ENCODE measurements around the gene TMEM170B. TPM values are rescaled to one million over a fixed set of nuclear protein-coding genes. Genes with fewer than 3 reads are reported as not detected.
A peak's percentile ranks its signal among the peaks of the same experiment; 100 is the strongest.
"Not testable (repeated sequence)": the region's sequence is repeated elsewhere in the genome, so short reads cannot be mapped to it uniquely, and the experiment has no call there.

Gene TMEM170B
- total RNA-seq, 1 donor from 2014 or later: 11.6 TPM

DNA sequence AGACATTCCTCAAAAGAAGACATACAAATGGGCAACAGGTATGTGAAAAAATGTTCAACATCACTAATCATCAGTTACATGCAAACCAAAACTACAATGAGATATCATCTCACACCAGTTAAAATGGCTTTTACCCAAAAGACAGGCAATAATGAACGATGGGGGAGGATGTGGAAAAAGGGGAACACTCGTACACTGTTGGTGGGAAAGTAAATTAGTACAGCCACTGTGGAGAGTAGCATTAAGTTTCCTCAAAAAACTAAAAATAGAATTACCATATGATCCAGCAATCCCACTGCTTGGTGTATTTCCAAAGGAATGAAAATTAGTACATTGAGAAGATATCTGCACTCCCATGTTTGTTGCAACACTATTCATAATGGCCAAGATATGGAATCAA, 8.6 kb upstream of the TMEM170B start:
- no peak for DNase-seq (ENCODE audit: low spot score)

DNA sequence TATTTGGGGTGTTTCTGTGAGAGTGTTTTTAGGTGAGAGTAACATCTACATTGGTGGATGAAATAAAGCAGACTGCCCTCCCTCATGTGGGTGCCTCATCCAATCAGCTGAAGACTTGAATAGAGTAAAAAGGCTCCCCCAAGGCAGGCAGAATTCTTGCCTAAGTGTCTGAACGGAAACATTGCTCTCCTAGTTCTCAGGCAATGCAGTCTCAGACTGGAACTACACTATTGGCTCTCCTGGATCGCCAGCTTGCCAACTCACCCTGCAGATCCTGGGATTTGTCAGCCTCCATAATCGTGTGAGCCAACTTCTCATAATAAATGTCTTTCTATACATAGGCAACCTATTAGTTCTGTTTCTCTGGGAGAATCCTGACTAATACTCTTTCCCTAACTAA, 5.5 kb upstream of the TMEM170B start:
- no peak for DNase-seq (ENCODE audit: low spot score)

DNA sequence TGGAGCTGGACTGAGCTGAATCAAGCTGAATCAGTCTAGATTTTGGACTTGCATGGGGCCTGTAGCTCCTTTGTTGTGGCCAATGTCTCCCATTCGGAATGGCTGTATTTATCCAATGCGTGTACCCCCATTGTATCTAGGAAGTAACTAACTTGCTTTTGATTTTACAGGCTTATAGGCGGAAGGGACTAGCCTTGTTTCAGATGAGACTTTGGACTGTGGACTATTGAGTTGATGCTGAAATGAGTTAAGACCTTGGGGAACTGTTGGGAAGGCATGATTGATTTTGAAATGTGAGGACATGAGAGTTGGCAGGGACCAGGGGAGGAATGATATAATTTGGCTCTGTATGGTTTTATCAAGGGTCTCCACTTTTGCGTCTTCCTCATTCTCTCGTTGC, 3.0 kb upstream of the TMEM170B start:
- no peak for DNase-seq (ENCODE audit: low spot score)

DNA sequence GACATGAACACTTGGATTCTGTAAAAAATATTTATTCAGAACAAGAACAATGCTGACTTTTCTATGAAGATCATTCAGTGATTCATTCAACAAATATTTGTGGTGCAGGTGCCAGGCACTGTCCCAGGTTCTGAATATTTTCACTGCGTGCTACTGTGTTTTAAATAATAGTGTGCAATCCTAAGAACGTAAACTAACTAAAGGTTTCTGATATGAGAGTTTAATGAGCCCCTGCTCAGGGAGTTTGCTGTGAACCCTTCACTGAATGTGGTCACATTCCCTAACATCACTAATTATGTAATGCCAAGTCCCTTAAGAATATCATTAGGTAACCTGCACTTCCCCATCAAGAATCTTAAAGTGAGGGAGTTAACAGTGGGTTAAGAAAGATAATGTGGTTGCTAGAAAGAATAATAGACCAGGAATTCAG, 1.7 kb upstream of the TMEM170B start:
- peak; percentile 15 for DNase-seq (ENCODE audit: low spot score)

DNA sequence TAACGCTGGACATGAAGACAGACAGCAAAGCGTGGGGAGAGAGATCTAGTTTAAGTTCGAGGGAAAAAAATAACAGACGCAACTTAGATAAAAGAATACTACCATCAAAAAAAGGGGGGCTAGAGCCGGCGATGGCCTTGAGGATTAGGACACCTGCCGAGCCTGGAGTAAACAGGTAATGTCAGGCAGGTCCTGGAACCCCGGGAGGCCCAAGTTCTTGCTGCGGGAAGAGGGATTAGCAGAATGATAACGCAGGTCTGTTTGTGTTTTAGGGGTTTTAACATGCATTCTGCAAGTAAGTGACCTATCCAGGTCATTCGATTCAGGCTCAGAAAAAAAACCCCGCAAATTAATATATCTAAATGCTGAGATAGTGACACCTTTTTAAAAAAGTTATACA, 754 bp upstream of the TMEM170B start:
- DNase-seq (ENCODE audit: low spot score): no peak

DNA sequence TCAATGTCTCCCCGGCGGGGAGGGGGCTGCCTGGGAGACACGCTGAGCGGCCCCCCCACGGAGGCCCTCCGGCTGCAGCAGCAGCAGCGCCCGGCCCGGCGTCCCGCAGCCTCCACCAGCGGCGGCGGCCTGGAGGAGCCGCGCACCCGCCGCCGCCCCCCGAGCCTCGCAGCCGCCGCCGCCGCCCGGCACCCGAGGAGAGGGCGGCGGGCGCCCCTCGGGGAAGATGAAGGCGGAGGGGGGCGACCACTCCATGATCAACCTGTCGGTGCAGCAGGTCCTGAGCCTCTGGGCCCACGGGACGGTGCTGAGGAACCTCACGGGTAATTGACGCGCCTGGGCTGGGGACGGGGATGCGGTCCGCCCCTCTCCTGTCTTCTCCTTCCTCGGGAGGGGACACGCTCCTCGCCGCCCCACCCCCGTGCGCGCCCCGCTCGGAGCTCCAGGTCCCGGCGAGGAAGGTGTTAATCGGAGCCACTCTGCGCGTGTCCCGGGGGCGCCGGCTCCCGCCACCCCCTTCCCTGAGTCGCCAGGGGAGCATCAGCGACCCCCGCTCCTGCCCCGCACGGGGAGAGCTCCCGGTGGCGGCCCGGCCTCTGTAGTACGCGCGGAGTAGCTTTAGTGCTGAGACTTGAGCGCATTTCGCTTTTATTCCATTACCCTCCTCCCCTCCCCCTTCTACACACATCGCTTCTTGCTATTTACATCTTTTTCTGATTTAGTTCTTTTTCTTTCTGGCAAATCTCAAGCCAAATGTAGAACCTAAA, 686 bp downstream of the TMEM170B start:
- peak; percentile 35 for DNase-seq (ENCODE audit: low spot score)

DNA sequence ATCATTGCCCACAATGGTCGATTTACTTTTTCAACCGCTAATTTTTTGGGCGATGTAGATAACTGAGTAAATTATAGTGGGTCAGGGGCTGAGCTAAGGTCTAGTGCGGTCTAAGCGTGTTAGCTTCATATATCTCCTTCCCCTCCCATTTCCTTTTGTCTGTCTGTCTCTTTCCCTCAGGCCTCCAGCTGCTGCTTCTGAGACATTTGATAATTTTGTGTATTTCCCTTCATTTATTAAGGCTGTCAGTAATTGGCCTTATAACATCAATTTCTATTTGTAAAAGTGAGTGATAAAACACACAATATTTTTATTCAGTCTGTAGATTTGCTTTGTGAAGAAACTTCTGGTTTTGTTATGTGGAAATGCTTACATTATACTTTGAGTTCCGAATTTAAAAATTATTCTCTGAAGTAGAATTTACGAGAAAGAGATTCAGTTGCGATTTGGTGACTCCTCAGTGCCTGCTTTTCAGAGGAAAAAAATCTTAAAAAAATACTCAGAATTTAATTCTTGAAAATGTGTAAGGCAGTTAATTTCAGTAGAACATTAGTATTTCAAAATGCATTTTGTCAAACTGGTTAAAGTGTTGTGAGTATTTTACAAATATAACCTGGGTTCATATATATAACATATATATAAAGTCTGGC, 1.4 kb downstream of the TMEM170B start:
- DNase-seq (ENCODE audit: low spot score): no peak

DNA sequence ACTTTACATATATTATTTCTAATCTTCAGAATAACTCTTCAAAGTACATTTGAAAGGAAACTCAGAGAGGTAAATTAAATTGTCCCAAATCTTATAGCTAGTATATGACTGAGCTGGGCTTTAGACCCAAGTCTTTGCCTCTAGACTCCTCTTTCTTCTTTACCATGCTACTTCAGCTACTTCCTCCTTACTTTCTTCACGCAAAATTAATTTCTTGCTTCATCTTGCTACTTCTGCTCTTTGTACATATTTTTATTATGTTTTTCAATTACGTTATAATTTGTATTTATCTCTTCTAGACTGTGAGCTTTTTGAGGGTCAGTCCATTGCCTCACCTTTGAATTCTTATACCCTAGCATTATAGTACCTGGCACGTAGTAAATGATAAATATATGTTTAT, 5.3 kb downstream of the TMEM170B start:
- no peak for DNase-seq (ENCODE audit: low spot score)

DNA sequence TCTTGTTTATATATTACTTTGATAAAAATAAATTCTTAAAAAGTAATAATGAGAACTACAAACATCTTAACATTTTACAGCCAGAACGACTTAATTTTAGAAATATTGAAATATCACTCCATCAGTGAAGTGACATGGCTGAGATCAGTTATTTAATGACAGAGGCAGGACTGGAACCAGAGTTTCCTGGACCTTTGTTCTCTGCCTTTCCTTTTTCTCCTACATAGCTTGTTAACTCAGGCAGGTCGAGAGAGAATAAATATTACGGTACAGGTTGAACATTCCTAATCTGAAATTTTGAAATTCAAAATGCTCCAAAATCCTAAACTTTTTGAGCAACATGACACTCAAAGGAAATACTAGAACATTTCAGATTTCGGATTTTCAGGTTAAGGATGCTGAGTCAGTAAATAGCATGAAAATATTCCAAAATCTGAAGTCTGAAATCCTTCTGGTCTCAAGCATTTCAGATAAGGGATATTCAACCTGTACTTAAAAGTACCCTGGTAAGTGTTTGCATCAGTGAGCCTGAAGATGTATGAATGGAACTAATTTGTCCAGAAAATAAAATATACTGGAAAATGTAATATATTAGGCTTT, 6.5 kb downstream of the TMEM170B start:
- no peak for DNase-seq (ENCODE audit: low spot score)

DNA sequence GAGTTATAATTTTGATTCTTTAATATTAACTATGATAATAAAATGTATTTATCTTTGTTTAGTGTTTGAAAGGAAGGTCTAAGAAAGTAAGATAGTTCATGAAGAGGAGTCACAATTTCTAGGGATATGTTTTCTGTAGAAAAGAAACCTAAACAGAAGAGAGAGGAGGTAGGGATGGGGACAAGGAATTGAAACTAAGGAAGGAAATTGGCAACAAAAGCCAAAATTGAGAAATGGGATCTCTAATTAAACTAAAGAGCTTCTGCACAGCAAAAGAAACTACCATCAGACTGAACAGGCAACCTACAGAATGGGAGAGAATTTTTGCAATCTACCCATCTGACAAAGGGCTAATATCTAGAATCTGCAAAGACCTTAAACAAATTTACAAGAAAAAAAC, 10.3 kb downstream of the TMEM170B start:
- DNase-seq (ENCODE audit: low spot score): not testable (repeated sequence)

DNA sequence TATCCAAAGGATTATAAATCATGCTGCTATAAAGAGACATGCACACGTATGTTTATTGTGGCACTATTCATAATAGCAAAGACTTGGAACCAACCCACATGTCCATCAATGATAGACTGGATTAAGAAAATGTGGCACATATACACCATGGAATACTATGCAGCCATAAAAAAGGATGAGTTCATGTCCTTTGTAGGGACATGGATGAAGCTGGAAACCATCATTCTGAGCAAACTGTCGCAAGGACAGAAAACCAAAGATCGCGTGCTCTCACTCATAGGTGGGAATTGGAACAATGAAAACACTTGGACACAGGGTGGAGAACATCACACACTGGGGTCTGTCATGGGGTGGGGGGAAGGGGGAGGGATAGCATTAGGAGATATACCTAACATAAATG, 11.0 kb downstream of the TMEM170B start:
- DNase-seq (ENCODE audit: low spot score): not testable (repeated sequence)

DNA sequence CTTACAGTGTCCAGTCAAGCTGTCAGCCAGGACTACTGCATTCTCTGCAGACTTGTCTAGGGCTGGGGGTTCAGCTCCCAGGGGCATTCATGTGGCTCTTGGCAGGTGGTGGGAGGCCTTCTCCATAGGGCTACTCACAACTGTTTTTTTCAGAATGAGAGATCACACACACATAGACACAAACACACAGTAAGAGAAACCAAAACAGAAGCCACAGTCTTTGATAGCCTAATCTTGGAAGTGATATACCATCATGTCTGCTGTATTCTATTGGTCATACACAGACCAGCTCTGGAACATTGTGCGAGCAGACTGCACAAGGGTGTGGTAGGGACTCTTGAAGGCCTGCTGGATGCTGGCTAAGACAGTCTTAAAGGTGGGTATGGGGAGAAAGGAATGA, 13.5 kb downstream of the TMEM170B start:
- DNase-seq (ENCODE audit: low spot score): no peak

DNA sequence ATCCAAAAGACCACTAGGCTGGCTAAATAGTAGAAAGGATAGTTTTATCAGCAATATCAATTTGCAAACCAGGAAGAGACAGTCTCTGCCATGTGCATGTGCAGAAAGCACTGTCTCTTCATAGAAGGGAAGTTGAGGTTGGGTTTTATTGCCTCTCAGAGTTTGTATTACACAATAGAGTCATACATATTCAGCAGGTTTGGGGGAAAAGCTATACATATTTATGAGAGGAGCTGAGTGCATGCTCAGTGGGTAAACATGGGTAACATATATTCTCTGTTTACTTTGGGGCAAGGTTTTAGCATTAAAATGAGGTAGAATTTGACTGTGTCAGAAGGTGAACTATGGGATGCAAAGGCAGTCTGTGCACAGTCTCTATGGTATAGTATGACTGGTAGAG, 14.9 kb downstream of the TMEM170B start:
- DNase-seq (ENCODE audit: low spot score): no peak

DNA sequence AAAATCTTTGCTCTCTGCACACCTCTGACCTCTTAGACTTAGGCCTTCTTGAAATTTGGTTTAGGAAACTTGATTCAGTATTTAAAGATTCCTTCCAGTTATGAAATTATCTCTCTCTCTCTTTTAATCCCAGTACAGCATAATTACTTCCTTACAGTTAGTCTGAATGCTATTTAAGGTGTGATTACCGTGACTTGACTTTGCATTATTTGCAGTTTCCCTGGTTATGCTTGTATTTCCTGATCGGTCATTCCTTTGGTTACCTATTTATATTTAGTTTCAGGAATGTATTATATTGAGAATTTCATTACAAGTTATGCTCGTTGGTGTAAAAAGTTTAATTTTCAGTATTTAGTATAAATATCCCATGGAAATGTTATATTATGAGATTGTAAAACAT, 16.3 kb downstream of the TMEM170B start:
- DNase-seq (ENCODE audit: low spot score): no peak

DNA sequence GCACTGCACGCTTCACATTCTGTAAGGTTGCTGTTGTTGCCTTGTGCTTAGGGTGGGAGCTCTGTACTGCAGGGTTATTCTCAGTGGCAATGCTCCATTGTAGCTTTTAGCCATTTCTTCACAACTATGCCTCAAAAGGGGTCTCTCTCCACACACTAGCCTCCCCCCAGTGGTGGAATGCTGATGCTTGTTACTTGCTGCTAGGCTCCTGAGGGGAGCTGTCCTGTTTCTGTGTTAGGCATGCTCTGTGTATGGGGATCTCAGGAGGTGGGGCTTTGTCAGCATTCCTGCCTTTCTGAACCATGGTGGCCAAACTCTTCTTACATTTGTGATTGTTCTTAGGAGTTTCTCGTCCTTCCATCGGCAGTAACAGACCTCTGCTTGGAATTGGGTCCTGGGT, 18.8 kb downstream of the TMEM170B start:
- DNase-seq (ENCODE audit: low spot score): no peak

DNA sequence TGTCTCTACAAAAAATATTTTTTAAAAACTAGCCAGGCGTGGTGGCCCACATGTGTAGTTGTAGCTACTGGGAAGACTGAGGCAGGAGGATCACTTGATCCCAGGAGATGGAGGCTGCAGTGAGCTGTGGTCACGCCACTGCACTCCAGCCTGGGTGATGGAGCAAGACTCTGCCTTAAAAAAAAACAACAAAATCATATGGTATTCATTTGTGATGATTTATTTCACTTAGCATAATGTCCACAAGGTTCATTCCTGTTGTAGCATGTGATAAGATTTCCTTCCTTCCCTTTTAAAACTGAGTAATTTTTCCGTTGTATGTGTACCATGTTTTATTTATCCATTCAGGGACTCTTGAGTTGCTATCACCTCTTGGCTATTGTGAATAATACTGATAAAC, 26.2 kb downstream of the TMEM170B start:
- no peak for DNase-seq (ENCODE audit: low spot score)

DNA sequence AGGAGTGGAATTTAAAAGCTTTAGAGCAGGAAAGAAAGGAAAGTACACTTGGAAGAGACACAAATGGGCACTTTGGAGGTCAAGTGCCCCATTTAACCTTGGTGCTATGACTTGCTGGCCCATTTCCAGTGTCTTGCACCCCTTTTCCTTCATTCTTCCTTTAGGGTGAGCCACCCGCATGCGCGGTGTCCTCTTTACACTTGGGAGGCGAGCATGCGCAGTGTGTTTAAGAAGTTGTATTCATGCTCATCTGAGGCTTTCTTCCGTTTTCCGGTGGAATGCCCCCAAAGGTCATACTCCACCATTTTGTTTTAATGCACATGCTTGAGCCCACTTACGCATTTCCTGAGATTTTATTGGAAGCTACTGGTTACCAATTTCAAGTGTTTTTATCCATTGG, 29.1 kb downstream of the TMEM170B start:
- DNase-seq (ENCODE audit: low spot score): no peak

DNA sequence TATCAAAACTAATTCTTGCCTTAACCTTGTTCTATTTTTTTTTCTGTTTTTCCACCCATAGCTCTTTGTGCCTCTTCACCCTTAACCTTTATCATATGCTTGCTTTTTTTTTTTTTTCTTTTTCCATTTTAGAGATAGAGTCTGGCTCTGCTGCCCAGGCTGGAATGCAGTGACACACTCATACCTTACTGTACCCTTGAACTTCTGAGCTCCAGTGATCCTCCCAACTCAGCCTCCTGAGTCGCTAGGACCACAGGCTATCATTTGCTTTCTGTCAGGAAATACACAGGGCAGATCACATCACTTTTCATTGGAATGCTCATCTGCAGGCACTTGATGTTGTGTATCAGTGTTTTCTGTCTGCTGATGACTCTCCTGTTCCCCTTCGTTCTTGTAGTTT, 33.5 kb downstream of the TMEM170B start:
- DNase-seq (ENCODE audit: low spot score): no peak

DNA sequence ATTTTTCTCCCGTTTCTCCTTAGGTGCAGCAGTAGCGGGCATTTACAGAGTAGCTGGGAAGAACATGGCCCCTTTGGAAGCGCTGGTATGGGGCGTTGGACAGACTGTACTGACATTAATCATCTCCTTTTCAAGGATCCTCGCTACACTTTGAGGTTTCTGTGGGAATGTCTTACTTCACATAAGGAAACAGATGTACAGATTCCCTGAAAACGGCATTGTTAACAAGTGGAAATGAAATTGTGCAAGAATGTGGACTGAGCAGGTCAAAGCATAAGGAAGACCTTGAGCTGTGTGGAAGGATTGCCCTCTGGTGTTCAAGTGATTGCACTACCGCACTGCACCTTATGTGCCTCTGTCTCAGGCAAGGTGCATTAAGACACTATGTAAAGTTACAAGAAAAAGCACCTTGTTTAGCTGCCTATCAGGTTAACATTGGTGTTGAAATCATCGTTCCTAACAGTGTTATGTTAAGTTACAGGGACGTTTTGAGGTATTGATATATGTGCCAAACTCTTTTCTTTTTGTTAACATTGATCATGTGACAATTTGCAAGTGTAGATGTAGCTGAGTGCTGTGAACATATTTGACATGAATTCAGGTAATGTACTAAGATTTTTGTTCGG, 38.0 kb downstream of the TMEM170B start:
- peak; percentile 85 for DNase-seq (ENCODE audit: low spot score)

DNA sequence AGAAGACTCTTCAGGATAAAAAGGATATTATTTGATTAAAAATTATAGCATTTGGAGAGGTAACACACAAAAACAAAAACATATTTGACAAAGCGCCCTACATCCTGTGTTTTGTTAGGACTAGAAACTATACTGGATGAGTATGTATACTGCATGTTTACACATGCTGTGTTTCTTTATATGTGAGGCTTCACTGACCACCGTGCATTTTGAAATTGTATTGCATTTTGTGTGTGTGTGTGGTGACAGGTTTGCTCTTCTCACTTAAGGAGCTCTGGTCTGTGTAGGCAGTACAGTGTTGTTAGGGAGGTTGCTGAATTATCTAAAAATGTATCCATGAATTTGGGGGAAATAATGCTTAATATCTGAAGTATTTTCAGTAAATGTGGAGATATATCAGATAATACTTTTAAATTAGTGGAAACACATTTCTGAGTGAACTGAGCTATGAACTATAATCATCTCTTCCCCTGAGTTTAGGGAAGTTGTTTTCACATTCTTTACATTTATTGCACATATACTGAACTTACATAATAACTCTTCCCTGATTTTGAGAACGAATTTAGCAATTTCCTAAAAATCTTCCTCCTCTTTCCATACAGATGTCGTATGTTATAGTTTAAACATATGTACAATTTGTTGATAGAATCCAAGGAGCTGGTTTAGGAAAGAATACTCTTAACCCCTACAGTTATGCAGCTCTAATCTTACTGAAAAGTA, 43.3 kb downstream of the TMEM170B start:
- DNase-seq (ENCODE audit: low spot score): no peak

DNA sequence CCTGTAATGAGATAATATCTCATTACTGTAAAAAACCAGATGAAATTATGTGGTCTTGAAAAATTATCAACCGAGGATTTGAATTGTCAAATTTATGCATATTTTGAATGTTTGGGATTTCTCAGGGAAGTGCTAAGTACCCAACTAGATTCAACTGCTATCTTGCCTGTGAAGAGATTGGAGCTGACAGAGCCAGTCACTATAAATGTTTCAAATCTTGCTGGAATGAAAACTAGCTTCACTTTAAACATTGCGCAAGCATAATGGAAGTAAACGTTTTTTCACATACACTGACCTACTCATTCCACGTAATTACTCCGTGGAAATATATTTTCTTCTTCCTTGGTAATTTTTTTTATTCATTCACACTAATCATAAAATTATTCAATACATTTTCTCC, 46.7 kb downstream of the TMEM170B start:
- DNase-seq (ENCODE audit: low spot score): no peak

Measured in umbilical cord (tissue), 2 donors.